HG03469 (cell line): ENCODE data around the gene CLEC10A.
"Not testable (repeated sequence)": the region's sequence is repeated elsewhere in the genome, so short reads cannot be mapped to it uniquely, and the experiment has no call there.

ENCODE experiments used
- ATAC-seq: cut with Tn5 transposase; IDR thresholded peaks from one replicate; pipeline ENCODE4 v1.9.1; 2021; ENCODE audit warnings: mild to moderate bottlenecking, moderate library complexity, moderate number of reproducible peaks; ENCODE audit not compliant: unreplicated experiment

CLEC10A gene

DNA sequence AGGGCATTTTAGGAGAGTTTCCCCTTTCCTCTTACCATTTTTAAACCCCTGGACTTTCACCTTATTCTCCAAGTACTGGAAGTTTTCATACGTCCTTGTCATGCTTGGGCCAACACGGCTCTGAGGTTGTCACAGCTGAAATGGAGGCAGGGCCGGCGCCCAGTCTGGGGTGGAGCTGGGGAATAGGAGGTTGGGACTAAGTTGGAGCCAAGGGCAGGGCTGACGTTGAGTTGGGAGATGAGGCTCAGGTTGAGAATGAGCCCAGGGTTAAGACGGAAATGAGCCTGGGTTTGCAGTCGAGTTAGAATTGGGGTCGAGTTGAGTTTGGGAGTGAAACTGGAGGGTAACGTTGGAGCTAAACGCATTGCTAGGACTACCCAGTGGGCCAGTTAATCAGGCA, 1.3 kb downstream of the CLEC10A start:
- ATAC-seq = no peak

DNA sequence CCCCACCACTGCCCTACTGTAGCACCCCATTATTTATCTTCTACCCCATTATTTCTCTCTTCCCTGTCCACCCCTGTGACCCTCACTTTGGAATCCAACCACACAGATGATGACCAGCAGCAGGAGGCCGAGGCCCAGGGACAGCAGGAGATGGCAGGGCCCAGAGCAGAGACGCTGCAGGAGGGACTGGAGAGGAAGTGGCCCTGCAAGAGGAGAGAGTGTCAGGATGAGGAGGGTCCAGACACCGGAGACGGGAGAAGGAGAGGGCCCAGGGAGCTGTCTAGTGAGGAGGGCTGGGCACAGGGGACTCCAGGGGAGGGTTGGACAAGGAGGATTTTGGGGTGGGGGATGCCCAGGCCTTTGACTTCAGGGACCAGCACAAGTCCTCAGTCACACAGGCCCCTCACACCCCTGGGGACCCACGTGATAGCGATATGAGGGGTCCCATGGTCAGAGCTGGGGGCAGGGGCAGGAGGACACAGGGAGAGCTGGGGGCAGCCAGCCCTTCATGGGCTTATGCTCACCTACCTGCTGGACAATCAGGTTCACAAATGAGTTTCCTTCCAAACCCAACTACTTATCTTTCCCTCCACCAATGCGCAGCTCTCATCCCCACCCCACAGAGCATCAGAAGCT, 2.0 kb downstream of the CLEC10A start:
- no peak for ATAC-seq

DNA sequence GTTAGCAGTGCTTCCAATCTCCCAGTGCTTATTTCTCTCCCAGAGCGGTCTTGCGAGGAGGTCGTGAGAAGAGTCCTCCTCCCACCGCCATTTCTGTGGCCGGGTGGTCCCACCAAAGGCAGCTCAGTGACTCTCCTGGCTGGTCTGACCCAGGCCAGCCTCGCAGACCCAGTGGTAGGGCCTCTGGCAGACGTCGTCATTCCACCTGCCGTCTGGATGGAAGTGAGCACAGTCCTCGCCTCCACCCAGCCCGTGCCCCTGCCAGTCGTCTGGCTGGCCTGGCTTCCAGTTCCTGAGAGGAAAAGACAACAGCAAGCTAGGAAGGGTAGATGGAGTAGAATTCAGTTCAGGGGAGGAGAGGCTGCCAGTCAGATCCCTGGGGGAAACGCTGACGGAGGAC, 5.1 kb downstream of the CLEC10A start:
- ATAC-seq = no peak

DNA sequence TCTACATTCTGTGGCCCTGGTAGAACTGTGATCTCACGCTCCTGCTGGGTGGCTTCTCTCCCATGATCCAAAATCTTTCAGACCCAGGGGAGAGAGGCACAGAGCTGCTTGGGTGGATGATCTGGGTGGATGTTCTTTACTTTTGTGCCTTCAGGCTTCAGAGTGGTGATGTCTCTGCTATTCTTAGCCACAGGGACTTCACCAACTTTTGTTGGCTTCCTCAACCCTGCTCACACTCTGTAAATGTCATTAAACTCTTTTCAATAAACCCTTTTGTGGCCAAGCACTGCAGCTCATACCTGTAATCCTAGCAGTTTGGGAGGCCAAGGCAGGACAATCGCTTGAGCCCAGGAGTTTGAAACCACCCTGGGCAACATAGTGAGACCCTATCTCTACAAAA, 7.6 kb downstream of the CLEC10A start:
- ATAC-seq = no peak

DNA sequence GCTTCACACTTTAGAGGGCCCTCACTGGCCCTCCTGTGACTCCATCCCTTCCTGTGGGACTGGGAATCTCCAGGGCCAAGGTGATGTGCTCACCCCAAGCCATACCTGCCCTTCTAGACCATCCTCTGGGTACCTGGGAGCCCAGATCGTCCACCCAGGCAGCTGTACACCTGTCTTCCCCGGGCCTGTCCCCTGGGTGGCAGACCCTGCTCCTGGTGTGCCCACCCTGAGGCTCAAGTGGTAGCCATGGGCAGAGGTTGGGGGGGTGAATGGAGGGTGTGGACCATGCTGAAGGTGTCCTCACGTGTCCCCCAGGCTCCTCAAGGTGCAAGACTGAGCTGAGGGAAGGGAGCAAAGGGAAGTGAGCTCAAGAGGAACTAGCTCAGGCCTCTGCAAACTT, 9.3 kb downstream of the CLEC10A start:
- no peak for ATAC-seq

DNA sequence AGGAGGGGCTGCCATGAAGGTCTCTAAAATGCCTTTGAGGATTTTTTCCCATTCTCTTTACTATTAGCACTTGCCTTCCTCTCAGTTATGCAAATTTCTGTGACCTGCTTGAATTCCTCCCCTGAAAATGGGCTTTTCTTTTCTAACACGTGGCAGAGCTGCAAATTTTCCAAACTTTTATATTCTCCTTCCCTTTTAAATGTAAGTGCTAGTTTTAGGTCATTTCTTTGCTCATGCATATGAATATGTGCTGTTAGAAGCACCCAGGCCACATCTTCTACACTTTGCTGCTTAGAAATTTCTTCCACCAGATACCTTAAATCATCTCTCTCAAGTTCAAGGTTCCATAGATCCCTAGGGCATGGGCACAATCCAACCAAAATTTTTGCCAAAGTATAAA, 11.8 kb downstream of the CLEC10A start:
- ATAC-seq = no peak

DNA sequence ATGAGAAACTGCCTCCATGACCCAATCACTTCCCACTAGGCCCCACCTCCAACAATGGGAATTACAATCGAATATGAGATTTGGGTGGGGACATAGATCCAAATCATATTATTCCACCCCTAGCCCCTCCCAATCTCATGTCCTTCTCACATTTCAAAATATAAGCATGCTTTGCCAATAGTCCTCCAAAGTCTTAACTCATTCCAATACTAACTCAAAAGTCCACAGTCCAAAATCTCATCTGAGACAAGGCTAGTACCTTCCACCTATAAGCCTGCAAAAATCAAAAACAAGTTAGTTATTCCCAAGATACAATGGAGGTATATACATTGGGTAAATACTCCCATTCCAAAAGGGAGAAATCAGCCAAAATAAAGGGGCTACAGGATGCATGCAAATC, 12.9 kb downstream of the CLEC10A start:
- no peak for ATAC-seq

DNA sequence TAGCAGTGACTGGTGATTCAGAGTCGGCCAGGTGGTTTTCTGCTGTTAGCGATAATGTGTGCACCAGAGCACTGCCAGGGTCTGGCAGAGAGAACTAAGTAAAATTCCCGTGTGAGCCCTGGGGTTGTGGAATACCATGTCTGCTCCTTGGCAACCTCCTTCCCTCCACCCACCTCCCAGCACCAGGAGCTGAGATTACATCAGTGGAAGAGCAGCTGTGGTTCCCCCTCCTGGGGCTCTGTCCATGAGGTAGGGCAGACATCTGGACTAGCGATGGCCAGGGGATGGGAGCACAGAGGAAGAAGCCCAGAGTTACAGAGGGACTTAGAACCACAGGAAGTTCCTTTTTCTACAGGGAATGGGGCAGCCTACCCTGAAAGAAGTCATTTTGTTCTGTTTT, 15.8 kb downstream of the CLEC10A start:
- no peak for ATAC-seq

DNA sequence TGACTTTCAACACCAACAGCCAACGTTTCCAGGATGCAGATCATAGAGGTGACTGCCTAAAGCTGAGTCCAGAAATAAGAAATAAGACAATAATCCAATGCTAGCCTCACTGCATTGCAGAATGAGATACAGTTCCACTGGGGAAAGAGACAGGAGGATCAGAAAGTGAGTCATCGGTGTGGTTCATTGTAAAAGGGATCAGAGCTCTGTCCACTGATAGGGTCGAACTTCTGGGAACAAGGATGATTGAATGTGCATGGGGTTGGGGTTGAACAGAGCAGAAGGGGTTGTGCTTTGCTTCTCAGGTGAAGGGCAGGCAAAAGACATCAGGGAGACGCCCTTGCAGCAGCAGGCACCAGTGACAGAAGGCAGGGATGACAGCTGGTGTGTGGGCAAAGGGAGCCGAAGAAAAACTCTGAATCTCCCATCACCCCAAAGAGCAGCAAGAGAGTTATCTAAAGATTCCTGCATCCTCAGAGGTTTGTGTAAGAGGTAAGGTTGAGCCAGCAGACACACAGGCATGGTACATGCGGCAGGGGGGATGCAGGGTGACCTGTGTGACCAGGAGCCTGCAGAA, 16.4 kb downstream of the CLEC10A start:
- ATAC-seq = no peak

DNA sequence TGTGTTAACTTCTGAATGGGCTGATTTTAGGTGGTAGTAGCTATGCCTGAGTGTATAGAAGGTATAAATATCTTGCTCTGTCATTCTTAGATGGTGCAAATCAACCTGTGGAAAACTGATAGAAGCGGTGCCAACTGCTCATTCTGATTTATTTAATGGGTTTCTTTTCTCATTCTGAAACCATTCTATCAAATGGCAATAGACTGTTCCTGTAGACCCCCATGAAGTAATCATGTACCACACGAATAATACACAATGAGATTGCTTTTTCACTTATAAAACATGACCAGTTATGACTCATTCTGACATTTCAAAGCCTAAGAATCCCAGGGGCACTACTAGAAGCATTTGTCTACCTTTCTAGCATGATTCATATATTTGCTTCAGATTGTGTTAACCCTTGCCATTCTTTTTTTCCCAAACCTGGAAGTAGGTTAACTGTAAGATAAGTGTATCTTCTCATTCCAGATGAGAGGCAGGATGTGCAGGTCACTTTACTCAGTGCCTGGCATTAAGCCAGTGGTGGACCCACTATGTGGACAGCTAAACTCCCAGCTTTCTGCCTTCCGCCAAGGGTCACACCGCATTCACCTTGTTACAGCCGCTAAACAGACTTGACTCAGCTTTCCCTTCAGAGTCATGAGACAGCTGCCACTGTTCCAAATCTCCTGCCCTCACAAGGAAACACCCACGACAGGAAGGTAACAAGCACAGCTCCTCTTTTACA, 19.7 kb downstream of the CLEC10A start:
- ATAC-seq = no peak

DNA sequence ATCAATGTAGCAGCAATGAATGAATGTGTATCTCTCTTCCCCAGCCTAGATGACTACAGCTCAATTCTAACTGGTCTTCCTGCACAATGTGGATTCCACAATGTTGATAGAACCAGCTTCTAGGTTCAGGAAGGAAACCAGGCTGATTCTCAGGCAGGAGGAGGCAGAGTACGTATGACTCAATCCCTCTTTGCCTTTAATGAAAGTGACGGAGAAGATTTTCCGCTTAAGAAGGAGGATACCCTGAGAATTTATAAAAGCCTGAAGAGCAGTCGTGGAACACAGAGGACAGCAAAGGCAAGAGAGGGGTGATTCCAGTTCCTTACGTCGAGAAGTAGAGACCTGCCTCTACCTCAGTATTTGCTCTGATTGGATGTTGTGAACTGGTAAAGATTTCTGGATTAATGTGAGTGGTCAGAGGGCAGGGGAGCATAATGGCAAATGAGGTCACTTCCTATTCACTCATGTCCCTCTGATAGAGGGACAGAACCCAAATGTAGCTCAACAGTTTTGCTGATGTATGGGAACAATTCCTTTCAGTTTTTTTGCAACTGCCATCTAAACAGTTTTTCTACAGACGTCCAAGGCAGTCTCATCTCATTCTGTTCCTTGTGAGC, 21.1 kb downstream of the CLEC10A start:
- ATAC-seq = no peak

DNA sequence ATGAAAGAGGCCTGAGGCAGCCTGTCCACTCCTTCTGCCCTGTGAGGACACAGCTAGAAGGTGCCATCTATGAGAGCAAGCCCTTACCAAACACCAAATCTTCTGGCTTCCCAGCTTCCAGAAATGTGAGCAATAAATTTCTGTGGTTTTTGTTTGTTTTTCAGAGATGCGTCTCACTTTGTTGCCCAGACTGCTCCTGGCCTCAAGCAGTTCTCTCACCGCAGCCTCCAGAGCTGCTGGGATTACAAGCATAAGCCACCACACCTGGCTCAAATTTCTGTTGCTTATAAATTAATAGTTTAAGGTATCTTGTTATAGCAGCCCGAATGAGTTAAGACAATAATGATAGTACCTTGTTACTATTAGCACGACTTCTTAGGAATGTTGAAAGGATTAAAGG, 23.7 kb downstream of the CLEC10A start:
- ATAC-seq = no peak

DNA sequence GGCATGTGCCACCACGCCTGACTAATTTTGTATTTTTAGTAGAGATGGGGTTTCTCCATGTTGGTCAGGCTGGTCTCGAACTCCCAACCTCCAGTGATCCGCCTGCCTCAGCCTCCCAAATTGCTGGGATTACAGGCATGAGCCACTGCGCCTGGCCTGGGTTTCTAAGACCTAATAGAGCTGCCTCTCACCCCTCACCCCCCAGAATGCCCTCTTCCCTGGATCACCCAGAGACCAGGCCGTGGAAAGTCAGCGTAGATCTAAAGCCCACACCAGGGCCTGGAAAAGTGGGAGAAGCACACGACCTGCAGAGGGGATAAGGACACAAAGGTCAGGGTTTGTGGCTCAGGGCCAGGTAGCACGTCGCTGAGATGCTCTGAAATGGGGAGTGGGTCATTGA, 29.5 kb downstream of the CLEC10A start:
- ATAC-seq = not testable (repeated sequence)

DNA sequence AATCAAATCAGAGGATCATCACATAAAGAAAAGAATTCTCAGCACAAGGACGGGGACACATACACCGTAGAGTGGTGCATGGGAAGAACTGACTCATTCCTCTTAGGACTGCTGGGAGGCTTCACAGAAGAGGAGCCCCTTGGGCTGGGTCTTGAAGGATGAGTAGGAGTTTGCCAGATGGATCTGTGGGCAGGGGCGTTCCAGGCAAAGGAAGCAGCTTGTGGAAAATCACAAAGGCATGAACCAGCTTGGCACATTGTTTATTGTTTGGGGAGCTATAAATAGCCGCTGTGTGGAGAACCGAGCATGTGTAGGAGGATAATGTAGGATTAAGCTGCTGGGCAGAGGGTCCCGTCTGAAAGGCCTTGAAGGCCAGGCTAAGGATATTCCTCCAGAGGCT, 31.1 kb downstream of the CLEC10A start:
- no peak for ATAC-seq

DNA sequence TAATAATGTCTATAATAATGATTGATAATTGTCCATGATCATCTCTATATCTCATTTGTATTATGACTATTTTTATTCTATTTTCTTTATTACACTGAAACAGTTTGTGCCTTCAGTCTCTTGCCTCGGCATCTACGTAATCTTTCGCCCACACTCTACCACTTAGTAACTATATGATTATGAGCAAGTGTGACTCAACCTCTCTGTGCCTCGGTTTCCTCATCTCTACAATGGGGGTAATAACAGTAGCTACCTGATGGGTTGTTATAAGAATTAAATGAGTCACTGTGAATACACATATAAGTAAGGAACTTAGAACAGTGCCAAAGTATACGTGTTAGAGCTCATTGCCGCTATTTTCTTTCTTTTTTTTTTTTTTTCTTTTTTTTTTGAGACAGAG, 32.5 kb downstream of the CLEC10A start:
- no peak for ATAC-seq

DNA sequence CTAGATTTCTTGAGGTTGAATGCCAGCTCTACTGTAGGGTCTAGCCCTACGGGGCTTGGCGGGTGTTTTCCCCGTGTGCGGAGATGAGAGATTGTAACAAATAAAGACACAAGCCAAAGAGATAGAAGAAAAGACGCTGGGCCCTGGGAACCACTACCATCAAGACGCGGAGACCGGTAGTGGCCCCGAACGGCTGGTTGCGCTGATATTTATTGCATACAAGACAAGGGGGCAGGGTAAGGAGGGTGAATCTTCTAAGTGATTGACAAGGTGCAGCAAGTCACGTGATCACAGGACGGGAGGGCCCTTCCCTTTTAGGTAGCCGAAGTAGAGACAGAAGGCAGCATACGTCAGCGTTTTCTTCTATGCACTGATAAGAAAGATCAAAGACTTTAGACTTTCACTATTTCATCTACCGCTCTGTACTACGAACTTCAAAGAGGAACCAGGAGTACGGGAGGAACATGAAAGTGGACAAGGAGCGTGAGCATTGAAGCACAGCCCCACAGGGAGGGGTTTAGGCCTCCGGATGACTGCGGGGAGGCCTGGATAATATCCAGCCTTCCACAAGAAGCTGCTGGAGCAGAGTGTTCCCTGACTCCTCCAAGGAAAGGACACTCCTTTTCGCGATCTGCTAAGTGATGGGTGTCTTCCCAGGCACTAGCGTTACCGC, 33.2 kb downstream of the CLEC10A start:
- ATAC-seq = not testable (repeated sequence)

DNA sequence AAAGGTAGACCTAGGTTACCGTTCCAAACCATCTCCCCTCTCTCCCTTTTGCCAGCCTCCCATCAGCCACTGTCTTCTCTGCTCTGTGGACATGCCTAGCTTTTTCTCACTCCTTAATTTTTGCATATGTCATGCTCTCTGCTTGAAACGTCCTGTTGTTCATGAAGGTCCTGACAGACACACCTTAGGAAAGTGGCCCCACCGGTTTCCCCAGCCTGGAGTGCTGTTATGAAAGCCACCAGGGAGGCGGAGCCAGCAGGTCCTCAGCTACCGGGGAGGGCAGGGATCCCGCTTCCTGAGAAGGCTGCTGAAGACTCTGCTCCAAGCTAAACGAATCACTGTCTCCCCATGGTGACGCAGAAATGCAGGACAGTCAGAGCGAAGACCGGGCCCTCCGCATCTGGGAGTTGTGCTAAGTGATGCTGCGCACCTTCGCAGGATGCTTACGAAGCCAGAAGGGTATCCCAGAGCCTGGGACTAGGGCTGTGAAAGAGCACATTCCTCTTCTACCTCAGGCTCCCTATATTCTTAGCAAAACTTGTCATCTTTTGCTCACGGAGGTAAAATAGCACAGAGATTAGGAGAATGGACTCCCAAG, 33.8 kb downstream of the CLEC10A start:
- no peak for ATAC-seq

DNA sequence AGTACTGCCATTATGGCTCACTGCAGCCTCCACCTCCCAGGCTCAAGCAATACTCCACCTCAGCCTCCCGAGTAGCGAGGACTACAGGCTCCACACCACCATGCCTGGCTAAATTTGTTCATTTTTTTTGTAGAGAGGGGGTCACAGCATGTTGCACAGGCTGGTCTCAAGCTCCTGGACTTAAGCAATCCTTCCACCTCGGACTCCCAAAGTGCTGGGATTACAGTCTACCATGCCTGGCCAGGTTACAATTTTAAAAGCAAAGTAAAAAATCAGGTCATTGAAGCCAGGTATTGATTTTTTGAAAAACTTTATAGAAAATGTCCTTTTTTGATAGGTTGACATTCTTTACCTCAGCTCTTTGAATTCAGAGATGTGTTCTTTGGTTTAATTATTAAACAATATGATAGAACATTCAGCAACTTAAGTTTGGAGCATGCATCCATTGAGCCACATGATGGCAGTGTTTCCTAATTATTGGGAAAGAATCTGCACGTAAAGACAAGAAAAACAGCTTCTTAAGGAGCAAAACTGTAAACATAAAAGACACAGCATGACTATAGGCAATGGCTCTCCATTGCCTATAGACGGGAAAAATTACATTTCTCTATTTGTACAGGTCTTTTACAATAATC, 34.4 kb downstream of the CLEC10A start:
- no peak for ATAC-seq

DNA sequence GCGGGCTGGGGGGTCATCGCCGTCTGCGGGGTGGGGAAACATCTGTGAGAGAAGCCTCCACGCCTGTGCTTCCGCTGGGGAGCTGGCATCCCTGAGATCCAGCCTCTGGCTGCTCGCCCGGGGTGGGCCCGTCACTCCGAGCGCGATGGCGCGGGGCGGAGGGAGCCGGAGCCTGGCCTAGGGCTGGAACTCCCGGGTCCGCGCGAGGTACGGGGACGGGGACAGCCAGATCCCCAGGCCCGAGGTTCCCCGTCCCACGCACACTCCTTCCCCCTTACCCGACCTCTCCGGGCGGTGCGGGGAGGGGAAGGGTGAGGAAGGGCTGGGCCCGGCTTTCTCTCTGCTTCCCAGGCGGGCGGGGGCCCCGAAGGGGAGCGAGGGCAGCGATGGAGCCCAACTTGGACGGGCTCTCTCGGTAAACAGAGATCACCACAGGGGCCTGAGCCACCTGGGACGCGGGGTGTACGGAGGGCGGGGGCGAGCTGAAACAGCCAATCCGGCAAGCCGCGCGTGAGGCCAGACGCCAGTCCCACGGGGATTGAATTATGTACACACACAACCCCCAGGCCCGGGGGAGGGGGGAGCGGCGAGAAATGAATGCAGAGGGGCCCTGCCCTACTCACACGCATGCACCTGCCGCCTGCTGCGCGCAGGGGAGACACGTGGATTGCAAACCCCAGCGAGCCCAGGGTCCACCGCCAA, 36.4 kb downstream of the CLEC10A start, which contains the start of gene SLC16A11:
Gene SLC16A11 (minus strand): TSS at position 596 of the 702 bp plus-strand sequence. CDS start 579 bp downstream, at position 17.
- no peak for ATAC-seq

DNA sequence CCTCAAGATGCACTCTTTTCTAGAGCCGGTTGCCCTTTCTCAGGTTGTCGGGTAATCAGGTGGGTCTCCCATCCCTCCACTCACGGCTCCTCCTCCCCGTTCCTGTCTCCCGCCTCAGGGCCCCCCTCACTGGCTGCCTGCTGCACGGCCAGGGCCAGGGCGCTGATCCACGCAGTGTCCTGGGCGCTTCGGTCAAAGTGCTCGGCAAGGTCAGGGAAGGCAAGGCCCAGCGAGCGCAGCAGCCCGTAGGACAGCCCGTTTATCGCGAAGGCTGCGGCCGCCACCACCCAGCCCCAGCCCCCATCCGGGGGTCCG, 36.9 kb downstream of the CLEC10A start:
- ATAC-seq = no peak
